CD4-positive, alpha-beta T cell treated with Interleukin-12 subunit alpha and Interleukin-12 subunit beta, for 1 hour (primary cell): Measurements from ENCODE around the gene ARHGEF6.

ENCODE experiments used
- DNase-seq: peaks from one replicate; pipeline ENCODE4 v3.0.0-alpha.2; 2020

The ARHGEF6 gene

DNA sequence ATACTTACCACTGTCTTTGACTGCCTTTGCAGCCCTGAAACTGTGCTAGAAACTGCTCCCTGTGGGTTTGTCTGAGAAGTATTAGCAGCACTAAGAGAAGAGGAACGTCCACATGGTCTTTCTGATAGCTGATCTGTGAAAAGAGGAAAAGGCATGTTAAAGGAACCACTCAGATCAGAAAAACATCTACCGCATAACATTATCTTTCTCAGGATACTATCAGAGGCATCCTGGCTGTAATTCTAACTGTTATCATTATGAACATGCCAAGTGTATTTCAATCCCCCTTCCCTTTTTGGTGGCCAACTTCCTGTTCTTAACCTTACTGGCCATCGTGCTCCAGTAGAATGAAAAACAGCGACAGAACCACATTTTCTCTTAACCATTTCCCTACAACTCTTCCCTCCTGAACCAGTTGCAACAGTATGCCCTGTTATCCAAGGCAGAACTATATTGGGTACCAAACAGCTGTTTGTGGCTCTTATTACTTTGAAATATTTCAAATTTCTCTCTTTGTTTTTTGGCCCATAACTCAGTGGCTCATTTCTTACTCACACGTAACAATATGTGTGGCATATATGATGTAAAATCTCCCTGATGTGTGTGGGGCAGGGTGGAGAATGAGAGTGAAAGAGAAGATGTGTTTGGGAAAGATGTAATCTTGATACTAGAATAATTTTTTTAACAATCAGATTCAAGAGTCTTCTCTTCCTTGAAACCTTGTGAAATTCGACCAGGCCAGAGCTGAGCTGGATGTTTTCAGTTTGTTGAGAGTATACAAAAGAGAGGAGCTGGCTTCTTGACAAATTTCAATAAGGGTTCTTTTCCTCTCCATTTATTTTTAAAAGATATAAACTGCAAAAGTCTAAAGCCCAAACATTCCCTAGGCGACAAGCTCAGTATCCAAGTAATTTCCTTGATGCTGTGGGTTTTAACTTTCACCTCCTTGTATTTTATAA lies 35.2 kb downstream of the ARHGEF6 start:
- no peak for DNase-seq

GRCh38 chrX:136742721-136743379 lies 37.9 kb downstream of the ARHGEF6 start:
- DNase-seq: no peak

DNA sequence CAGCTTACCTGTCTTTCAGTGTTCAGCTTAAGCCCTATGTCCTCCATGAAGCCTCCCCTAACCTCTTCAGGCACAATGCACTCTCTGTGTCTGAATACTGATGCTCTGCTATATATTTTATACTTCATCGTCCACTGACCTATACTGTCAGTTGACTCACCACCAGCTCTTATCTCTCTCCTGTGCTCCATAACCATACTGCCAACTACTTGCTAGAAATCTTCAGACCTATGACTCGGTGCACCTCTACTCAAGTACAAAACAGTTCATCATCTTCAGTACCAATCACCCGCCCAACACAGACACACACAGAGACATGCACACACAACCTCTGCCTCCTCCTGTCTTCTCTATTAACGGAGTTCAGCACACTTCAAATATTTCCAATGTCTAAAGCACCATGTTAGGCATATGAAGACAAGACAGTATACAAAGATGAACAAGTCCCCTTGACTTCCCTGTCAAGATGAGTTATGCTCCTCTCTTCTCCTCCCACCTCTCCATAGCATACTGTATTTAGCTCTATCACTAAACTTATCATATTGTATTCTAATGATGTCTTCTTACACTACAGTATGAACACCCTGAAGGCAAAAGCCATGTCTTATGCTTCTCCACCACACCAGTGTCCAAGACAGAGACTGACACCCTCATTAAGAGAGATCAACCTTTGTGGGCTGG lies 42.5 kb downstream of the ARHGEF6 start:
- no peak for DNase-seq

GRCh38 chrX:136736690-136737089 lies 44.0 kb downstream of the ARHGEF6 start:
- no peak for DNase-seq

GRCh38 chrX:136735601-136736000 lies 45.1 kb downstream of the ARHGEF6 start:
- no peak for DNase-seq

DNA sequence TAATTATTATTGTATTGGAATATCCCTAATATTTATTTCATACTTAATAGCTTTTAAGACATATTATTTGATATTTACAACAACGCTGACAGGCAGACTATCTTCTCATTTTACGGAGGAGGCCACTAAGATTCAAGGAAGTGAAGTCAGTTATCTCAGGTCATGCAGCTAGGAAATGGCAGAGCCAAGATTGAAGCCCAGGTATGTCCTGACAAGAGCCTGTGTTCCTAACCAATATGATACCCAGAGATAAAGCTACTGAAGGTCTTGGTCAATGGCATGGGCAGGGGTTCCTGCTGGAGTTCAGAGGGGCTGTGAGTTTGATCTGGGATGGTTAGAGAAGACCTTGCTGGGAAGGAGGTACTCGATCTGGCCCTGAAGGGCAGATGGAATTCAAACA lies 47.1 kb downstream of the ARHGEF6 start:
- no peak for DNase-seq

DNA sequence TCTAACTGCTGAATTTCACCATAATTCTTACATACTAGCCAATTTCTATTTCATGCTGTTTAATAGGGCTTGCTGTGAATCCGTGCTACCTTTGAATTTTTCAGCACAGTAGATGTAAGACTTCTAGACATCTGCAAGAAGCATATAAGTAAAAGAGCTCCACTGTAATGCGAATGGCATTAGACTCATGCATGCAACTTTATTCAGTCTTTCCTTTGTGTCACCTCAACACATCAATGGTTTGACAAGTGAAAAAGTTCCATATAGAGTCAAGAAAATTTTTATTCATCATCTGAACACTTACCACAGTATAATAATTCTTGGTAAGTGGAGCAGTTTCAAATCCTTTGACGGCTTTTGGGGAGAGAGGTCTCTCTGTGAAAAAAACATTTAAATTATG lies 48.9 kb downstream of the ARHGEF6 start:
- no peak for DNase-seq

DNA sequence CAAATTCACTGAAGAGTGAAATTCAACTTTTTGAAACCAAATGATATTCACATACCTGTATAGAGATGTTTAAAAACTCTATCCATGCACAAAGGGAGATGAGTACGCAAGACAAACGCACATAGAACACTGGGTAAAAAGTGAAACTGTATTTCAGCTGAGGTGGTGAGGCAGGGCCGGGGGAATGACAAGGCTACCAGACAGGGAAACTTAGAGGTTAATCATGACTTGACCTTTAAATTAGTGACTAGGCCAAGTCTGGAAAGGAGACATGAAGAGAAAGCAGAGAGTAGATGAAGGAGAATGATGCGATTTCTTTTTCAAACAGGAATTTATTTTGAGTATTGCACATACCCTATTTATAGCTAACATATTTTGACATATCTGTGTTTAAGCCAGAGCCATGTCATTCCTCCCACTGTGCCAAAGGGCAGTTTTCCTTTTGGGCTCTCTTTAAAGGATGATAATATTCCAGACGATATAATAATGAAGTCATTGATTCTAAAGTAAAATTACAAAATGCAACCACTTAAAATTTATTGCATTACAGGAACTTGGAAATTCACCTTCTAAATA lies 49.4 kb downstream of the ARHGEF6 start:
- DNase-seq: no peak

DNA sequence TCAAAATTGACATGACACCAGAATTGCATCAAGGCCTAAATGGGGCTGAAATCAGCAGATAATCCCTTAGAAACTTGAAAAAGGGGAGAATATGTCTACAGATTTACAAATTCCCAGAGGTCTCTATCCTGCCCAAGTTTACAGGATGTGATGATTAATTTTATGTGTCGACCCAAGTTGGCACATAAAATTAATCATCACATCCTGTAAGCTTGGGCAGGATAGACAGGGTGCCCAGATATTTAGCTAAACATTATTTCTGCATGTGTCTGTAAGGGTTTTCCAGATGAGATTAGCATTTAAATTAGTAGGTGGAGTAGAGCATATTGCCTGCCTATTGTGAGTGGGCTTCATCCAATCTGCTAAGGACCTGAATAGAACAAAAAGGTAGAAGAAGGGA lies 52.3 kb downstream of the ARHGEF6 start:
- DNase-seq: no peak

GRCh38 chrX:136725441-136726104 lies 55.2 kb downstream of the ARHGEF6 start:
- DNase-seq: no peak

- no peak for DNase-seq
Measured at GRCh38 chrX:136718091-136718490, 62.6 kb downstream of the ARHGEF6 start.

- no peak for DNase-seq
Measured at GRCh38 chrX:136714626-136715599, 65.8 kb downstream of the ARHGEF6 start.

GRCh38 chrX:136712650-136713310 lies 68.0 kb downstream of the ARHGEF6 start:
- DNase-seq: no peak

DNA sequence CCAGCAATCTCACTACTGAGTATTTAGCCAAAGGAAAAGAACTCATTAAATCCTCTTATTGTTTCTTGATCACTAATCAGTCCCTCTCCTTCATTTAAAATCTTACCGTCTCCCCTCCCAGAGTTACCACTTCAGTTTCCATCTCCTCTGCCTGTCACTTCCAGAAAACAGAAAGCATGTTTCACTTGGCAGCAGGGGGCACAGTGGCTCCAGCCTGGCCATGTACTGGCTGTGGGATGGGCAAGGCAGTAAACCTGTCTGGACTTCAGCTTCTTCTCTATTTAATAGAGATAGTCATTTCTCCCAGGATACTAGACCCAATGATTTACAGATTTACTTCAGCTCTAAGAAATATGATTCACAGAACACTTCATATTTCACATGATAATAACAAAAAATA lies 69.6 kb downstream of the ARHGEF6 start:
- no peak for DNase-seq

DNA sequence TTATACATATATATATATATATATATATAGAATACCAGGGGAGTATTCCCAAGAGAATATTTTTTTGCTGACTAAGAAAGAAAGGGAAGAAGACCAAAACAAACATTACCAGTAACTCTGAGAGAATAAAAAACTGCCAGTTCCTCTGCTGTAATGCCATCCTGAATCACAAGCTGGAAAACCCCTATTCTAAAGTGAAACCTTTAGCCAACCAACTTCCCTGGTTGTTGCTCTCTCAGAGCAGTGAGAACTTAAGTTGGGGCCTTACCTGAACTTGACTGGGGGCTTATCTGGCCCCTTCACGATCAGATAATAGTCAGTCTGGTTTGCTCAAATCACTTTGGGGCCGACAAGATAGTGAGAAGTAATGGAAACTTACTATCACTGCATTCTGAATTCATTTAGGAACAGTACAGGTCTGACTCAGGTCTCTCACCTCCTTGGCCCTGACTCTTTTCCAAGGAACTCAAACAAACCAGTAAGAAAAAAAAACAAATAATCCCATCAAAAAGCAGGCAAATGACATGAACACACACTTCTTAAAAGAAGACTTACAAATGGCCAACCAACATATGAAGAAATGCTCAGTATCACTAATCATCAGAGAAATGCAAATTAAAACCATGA lies 70.3 kb downstream of the ARHGEF6 start:
- peak; percentile 55 for DNase-seq

- DNase-seq: no peak
Measured at GRCh38 chrX:136708348-136708747, 72.4 kb downstream of the ARHGEF6 start.

GRCh38 chrX:136697156-136697555 lies 83.6 kb downstream of the ARHGEF6 start:
- peak; percentile 36 for DNase-seq

GRCh38 chrX:136694431-136695087 lies 86.2 kb downstream of the ARHGEF6 start:
- DNase-seq: peak; percentile 70

DNA sequence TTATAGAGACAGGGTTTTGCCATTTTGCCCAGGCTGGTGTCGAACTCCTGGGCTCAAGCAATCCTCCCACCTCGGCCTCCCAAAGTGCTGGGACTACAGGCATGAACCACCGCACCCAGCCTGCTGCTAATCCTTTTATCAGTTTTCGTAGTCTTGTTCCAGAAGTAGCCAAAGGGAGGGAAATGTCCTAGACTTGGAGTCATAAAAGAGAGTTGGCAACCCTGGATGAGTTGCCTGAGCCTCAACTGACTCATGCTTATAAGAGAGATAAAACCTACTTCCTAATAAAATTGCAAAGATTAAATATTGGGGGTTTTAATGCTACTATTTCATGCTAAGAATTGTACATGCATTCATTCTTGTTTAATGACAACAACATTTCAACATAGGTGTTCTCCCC lies 88.5 kb downstream of the ARHGEF6 start:
- no peak for DNase-seq
